GM12873 (cell line): ENCODE results near the gene AUNIP.

Source experiments
- TF ChIP-seq, protein P1 (sequence below): IDR thresholded peaks from 2 replicates; pipeline ENCODE4 v1.5.1; 2012; ENCODE audit warnings: low read depth, mild to moderate bottlenecking, moderate library complexity, low read length, control low read depth; ENCODE audit not compliant: insufficient read depth; ENCODE audit errors: missing control alignments

AUNIP gene, protein sequence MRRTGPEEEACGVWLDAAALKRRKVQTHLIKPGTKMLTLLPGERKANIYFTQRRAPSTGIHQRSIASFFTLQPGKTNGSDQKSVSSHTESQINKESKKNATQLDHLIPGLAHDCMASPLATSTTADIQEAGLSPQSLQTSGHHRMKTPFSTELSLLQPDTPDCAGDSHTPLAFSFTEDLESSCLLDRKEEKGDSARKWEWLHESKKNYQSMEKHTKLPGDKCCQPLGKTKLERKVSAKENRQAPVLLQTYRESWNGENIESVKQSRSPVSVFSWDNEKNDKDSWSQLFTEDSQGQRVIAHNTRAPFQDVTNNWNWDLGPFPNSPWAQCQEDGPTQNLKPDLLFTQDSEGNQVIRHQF

DNA sequence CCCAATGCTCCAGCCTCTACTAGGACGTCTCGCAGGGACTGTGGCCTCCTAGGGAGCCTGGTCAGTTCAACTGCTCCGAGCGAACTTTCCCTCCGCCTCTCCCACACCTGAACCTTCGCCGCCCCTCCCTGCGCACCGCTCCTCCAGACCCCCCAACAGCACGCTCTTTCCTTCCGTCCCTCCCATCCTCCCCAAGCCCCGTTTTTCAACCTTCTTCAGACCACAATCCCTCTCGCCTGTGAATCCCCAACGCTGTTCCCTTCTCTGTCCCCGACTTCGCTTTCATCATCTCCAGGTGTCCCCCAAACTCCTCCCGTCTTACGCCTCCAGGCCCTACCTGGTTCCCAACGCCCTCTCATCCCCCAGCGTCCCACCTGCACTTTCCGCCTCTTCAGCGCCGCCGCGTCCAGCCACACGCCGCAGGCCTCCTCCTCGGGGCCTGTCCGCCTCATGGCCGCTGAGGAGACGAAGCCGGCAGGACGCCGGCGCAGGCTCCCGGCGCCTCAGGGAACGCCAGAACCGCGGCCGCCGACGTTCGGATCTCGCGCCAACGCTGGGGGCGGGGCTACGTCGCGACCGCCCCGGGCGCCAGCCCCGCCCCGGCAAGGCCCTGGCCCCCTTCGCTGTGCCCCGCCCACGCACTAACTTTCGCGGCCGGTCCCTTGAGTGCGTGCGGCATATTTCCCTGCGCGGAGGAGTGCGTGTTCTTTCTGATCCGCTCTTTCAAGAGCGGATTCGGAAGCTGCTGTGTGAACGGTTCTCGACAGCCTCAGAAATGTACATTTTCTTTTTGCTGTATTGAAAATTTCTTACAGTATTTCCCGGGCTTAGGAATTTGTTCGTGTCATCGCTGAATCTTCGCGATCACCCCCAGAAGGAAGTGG is at the start of gene AUNIP:
Gene AUNIP (minus strand): TSS at position 552 of the 884 bp plus-strand sequence. CDS start 100 bp downstream, at position 452.
- TF ChIP-seq, protein P1, sequence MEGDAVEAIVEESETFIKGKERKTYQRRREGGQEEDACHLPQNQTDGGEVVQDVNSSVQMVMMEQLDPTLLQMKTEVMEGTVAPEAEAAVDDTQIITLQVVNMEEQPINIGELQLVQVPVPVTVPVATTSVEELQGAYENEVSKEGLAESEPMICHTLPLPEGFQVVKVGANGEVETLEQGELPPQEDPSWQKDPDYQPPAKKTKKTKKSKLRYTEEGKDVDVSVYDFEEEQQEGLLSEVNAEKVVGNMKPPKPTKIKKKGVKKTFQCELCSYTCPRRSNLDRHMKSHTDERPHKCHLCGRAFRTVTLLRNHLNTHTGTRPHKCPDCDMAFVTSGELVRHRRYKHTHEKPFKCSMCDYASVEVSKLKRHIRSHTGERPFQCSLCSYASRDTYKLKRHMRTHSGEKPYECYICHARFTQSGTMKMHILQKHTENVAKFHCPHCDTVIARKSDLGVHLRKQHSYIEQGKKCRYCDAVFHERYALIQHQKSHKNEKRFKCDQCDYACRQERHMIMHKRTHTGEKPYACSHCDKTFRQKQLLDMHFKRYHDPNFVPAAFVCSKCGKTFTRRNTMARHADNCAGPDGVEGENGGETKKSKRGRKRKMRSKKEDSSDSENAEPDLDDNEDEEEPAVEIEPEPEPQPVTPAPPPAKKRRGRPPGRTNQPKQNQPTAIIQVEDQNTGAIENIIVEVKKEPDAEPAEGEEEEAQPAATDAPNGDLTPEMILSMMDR, result no peak

DNA sequence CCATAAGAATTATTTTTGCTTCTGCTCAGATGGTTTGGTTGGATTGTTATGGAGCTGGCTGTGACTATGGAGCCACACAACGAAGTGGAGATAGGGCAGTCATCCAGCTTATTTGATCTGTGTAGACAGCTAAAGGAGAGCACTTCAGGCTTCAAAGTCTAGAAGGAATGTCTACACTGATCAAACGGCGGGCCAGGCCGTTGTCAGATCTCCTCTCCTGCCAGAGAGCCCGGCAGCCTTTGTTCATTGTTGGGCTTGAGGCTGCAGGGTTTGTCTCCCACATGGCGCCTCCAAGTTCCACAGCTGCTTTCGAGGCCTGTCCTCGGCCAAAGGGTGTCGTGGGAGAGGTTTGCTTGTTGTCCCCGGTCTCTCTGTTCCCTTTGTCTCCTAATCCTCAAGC is 49.8 kb upstream of the AUNIP start:
- TF ChIP-seq, protein P1, result no peak

DNA sequence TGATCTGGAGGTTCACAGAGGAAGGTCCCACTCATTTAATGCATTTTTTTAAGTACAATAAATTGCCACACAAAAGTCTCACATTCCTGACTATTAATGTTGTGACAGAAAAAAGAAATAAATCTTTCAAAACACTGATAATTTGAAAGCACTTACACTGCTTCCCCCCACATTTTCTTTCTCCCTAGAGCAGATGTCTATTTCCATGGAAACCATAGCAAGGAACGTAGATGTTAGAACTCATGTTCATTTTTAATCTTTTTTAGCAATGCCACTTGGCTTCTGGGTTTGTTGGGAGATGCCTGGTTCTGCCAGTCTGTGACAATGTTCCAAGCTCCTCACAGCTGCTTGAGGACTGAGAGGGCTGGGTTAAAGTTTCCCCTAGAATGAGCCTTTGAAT is 48.9 kb upstream of the AUNIP start:
- TF ChIP-seq, protein P1, result no peak

DNA sequence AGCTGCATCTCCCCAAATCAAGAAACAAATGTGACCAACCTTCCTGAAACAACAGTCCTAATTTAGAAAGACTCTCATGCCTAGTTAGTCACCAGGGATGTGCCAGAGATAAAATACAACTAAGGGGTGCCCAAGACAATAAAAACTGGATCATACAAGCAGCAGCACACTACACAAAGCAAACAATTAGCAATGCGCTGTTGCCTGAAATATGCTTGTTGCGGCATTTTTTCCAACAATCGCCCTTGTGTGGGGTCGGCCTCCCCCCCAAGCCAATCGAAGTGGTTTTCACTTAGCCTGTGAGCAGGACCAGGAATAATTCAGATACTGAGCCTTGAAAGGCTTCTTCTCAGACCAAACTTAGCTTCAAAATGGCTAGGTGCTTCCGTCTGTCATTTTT is 48.3 kb upstream of the AUNIP start:
- TF ChIP-seq, protein P1, result no peak

DNA sequence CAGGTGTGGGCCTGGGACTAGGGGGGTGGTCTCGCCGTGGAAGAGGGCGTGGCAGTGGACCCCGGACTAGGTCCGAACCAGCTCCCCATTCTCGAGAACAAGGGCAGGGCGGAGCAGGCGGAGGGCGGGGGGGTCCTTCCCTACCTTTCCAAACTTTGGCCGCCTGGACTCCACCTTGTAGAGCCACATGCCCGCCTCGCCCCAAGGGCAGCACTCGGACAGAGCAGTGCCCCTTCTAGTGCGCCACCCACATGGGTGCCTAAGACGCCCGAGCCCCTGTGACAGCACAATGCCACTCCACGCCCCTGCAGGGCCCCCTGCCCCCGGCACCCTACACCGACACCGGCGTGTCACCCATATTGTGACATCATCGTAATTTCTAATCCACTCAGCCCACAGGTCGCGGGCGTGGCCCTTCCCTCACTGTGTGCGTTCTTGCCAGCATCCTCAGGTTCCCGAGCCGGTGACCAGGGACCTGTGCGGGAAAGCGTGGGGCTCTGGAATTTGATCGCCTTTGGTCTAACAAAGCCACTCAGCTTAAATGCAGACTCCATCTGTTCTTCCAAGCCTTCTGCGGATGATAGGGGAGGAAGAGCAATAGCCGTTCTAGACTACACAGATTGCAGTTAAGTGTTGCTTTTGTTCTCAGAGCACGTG is 47.5 kb upstream of the AUNIP start:
- TF ChIP-seq, protein P1, result no peak

DNA sequence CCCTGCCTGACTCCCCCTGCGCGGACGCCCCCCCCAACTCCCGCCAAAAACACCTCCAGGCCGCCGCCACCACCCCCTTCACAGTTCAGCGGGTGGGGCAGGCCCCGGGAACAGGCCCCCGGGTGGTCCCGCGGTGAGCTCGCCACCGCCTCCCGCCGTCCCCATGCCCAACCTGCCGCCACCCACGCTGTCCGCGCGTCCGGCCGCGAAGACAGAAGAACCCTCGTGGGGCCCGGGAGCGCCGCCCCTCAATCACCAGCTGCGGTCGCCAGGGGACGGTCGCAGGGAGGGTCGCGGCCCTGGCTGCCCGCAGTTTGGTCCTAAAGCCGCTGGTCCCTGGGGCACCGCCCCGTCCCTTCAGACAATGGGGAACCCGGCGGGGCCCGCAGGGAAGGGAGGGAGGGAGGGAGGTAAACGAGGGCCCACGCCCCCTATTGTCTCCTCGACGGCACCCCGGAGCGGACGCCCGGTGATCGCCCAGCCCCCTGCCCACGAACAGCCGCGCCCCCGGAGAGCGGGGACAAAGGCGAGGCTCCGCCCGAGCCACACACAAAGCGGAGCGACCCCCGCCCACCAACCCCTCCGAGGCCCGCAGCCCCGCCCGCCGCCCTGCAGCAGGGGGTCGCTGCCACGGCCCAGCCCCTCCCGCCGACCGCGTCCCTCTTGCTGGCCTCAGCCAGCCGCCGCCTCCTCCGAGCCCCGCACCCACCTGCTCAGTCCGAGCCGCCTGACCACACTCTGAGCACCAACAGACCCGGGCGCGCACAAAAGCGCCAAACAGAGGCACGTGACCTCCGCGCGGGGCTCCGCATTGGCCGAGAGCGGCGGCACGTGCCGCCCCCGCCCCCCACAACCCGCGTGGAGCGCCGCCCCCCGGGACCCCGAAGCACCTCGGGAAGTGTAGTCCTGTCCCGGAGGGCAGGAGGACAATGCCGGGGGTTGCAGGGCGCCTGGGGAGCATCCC is 46.7 kb upstream of the AUNIP start, which contains the start of gene STMN1:
Gene STMN1 (minus strand): TSS at position 740 of the 964 bp plus-strand sequence. CDS start 1,743 bp downstream, outside the sequence.
- TF ChIP-seq, protein P1, result no peak
